K562 treated with DMSO at 1 percent for 4 hours (cell line): ENCODE data around the gene TTC31. TPM values are rescaled to one million over a fixed set of nuclear protein-coding genes. Genes with fewer than 3 reads are reported as not detected.

ENCODE experiments used
- total RNA-seq: library from RNA; unstranded; fragments of 300-600 nt; gene quantifications from 2 replicates; pipeline ENCODE4 v1.2.3, GENCODE V29; 2022; ENCODE audit not compliant: insufficient read depth

Gene TTC31
- 12.2 and 12.6 TPM in 2 replicates for total RNA-seq

GRCh38 chr2:74482801-74483674 lies at the start of gene TTC31, which contains the start of gene CCDC142:
TSS of gene TTC31 (plus strand) at chr2:74483081. CDS start at chr2:74483096, 15 bp downstream.
TSS of gene CCDC142 (minus strand) at chr2:74482998. CDS start at chr2:74482837, 161 bp downstream.

GRCh38 chr2:74441690-74442482 lies 41.0 kb upstream of the TTC31 start, which contains the start of gene RTKN:
TSS of gene RTKN (minus strand) at chr2:74441937. CDS start at chr2:74441816, 121 bp downstream.

GRCh38 chr2:74454654-74455511 lies 28.0 kb upstream of the TTC31 start, which contains the start of gene INO80B:
TSS of gene INO80B (plus strand) at chr2:74455087. CDS start at chr2:74455117, 30 bp downstream.

GRCh38 chr2:74458132-74458937 lies 24.5 kb upstream of the TTC31 start, which contains the start of gene WBP1:
TSS of gene WBP1 (plus strand) at chr2:74458438. CDS start at chr2:74458603, 165 bp downstream.

GRCh38 chr2:74472086-74472944 lies 10.6 kb upstream of the TTC31 start, which contains the start of gene MRPL53:
TSS of gene MRPL53 (minus strand) at chr2:74472680. CDS start at chr2:74472660, 20 bp downstream.

GRCh38 chr2:74499267-74499939 lies 16.5 kb downstream of the TTC31 start, which contains the start of gene LBX2:
TSS of gene LBX2 (minus strand) at chr2:74499603. CDS start at chr2:74499537, 66 bp downstream.

GRCh38 chr2:74507145-74507925 lies 24.5 kb downstream of the TTC31 start, which contains the start of gene PCGF1:
TSS of gene PCGF1 (minus strand) at chr2:74507695. CDS start at chr2:74507668, 27 bp downstream.

GRCh38 chr2:74514368-74515270 lies 31.7 kb downstream of the TTC31 start, which contains the start of gene TLX2:
TSS of gene TLX2 (plus strand) at chr2:74514450. CDS start at chr2:74514807, 357 bp downstream.

GRCh38 chr2:74525717-74526648 lies 43.1 kb downstream of the TTC31 start, which contains the start of gene DQX1:
TSS of gene DQX1 (minus strand) at chr2:74526231. CDS start at chr2:74525729, 502 bp downstream.

GRCh38 chr2:74529357-74530238 lies 46.7 kb downstream of the TTC31 start, which contains the start of the genes AUP1 and HTRA2:
TSS of gene AUP1 (minus strand) at chr2:74529706. CDS start at chr2:74529629, 77 bp downstream.
TSS of gene HTRA2 (plus strand) at chr2:74529933. CDS start at chr2:74530007, 74 bp downstream.

